GM23338 (cell line): ENCODE data around the gene CYP11A1.
"Not testable (repeated sequence)": the region's sequence is repeated elsewhere in the genome, so short reads cannot be mapped to it uniquely, and the experiment has no call there.

ENCODE experiments used
- CREB1 ChIP-seq: fragments of 250-450 bp; sonication (Bioruptor Pico); IDR thresholded peaks from 2 replicates; pipeline ENCODE4 v1.5.0; 2020; ENCODE audit warnings: low read depth, mild to moderate bottlenecking, moderate library complexity
- EZH2 ChIP-seq: fragments of 200-600 bp; sonication (generic); IDR thresholded peaks from one replicate; pipeline ENCODE4 v1.8.0; 2017; ENCODE audit warnings: antibody characterized with exemption, mild to moderate bottlenecking, low read depth; ENCODE audit not compliant: unreplicated experiment
- EZH2phosphoT487 ChIP-seq: fragments of 200-600 bp; sonication (generic); IDR thresholded peaks from one replicate; pipeline ENCODE4 v1.8.1; 2018; ENCODE audit warnings: antibody characterized with exemption; ENCODE audit not compliant: unreplicated experiment
- POLR2AphosphoS5 ChIP-seq: IDR thresholded peaks from 2 replicates; pipeline ENCODE4 v1.6.1; 2016; ENCODE audit warnings: antibody characterized with exemption, low read depth
- STAT1 ChIP-seq: IDR thresholded peaks from one replicate; pipeline ENCODE4 v1.6.1; 2016; ENCODE audit warnings: antibody characterized with exemption; ENCODE audit not compliant: unreplicated experiment
- TF ChIP-seq, protein P1 (sequence below), 2 experiments: fragments of 200-600 bp in 1 of 2; sonication (generic) in 1 of 2; conservative IDR thresholded peaks; 2 replicates each; pipeline versions ENCODE4 v1.5.1 to v1.6.1; 2016 to 2017; ENCODE audit warnings: antibody characterized with exemption in 2 of 2, low read depth in 2 of 2, mild to moderate bottlenecking in 2 of 2, moderate library complexity in 1 of 2
- TF ChIP-seq, protein P2 (sequence below): IDR thresholded peaks from one replicate; pipeline ENCODE4 v1.6.1; 2018; ENCODE audit warnings: antibody characterized with exemption; ENCODE audit not compliant: unreplicated experiment

DNA sequence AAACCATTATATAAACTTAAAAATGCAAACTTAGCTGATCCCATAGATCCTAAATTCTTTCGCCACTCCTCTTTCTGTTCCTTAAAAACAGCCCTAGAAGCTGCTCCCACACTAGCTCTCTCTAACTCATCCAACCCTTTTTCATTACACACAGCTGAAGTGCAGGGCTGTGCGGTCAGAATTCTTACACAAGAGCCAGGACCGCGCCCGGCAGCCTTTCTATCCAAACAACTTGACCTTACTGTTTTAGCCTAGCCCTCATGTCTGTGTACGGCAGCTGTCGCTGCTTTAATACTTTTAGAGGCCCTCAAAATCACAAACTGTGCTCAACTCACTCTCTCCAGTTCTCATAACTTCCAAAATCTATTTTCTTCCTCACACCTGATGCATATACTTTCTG, 9.9 kb downstream of the CYP11A1 start:
- TF ChIP-seq, protein P1, sequence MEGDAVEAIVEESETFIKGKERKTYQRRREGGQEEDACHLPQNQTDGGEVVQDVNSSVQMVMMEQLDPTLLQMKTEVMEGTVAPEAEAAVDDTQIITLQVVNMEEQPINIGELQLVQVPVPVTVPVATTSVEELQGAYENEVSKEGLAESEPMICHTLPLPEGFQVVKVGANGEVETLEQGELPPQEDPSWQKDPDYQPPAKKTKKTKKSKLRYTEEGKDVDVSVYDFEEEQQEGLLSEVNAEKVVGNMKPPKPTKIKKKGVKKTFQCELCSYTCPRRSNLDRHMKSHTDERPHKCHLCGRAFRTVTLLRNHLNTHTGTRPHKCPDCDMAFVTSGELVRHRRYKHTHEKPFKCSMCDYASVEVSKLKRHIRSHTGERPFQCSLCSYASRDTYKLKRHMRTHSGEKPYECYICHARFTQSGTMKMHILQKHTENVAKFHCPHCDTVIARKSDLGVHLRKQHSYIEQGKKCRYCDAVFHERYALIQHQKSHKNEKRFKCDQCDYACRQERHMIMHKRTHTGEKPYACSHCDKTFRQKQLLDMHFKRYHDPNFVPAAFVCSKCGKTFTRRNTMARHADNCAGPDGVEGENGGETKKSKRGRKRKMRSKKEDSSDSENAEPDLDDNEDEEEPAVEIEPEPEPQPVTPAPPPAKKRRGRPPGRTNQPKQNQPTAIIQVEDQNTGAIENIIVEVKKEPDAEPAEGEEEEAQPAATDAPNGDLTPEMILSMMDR (conservative IDR thresholded peaks at IDR 0.05; ENCODE audit: low read depth in 2 of 2) = not testable (repeated sequence)
- not testable (repeated sequence) for TF ChIP-seq STAT1, POLR2AphosphoS5, EZH2, EZH2phosphoT487, CREB1
- TF ChIP-seq, protein P2, sequence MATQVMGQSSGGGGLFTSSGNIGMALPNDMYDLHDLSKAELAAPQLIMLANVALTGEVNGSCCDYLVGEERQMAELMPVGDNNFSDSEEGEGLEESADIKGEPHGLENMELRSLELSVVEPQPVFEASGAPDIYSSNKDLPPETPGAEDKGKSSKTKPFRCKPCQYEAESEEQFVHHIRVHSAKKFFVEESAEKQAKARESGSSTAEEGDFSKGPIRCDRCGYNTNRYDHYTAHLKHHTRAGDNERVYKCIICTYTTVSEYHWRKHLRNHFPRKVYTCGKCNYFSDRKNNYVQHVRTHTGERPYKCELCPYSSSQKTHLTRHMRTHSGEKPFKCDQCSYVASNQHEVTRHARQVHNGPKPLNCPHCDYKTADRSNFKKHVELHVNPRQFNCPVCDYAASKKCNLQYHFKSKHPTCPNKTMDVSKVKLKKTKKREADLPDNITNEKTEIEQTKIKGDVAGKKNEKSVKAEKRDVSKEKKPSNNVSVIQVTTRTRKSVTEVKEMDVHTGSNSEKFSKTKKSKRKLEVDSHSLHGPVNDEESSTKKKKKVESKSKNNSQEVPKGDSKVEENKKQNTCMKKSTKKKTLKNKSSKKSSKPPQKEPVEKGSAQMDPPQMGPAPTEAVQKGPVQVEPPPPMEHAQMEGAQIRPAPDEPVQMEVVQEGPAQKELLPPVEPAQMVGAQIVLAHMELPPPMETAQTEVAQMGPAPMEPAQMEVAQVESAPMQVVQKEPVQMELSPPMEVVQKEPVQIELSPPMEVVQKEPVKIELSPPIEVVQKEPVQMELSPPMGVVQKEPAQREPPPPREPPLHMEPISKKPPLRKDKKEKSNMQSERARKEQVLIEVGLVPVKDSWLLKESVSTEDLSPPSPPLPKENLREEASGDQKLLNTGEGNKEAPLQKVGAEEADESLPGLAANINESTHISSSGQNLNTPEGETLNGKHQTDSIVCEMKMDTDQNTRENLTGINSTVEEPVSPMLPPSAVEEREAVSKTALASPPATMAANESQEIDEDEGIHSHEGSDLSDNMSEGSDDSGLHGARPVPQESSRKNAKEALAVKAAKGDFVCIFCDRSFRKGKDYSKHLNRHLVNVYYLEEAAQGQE = not testable (repeated sequence)
